Gastrocnemius medialis (tissue), 4 donors: ENCODE measurements around the gene BIN2. TPM values are rescaled to one million over a fixed set of nuclear protein-coding genes. Genes with fewer than 3 reads are reported as not detected.
A peak's percentile ranks its signal among the peaks of the same experiment; 100 is the strongest.

Experiments used
- ATAC-seq, 2 donors: fragments of 150-250 bp; one replicate each; pipeline ENCODE4 v1.9.1; 2016
- DNase-seq, 2 donors: peaks; one replicate each; pipeline ENCODE4 v3.0.0-alpha.2; 2019
- H3K27ac ChIP-seq, 4 donors: fragments of 200-600 bp; sonication (generic); 1 replicate in 1 of 4; 2 replicates in 3 of 4; pipeline ENCODE4 v1.5.1; 2016 to 2018; ENCODE audit warnings: mild to moderate bottlenecking in 2 of 4, moderate library complexity in 1 of 4
- H3K27me3 ChIP-seq, 3 donors: fragments of 200-600 bp; sonication (generic) in 2 of 3; 1 replicate in 1 of 3; 2 replicates in 2 of 3; pipeline versions ENCODE4 v1.5.1 to v1.6.0; 2016 to 2019; ENCODE audit warnings: mild to moderate bottlenecking in 1 of 3, moderate library complexity in 1 of 3
- H3K36me3 ChIP-seq, 2 donors: fragments of 200-600 bp; sonication (generic) in 1 of 2; one replicate each; pipeline ENCODE4 v1.5.1; 2017 to 2018
- H3K4me1 ChIP-seq, 2 donors: fragments of 200-600 bp; sonication (generic) in 1 of 2; one replicate each; pipeline ENCODE4 v1.5.1; 2016 to 2017; ENCODE audit warnings: mild to moderate bottlenecking in 2 of 2
- H3K4me3 ChIP-seq, 4 donors: fragments of 200-600 bp; sonication (generic) in 3 of 4; 1 replicate in 1 of 4; 2 replicates in 3 of 4; pipeline ENCODE4 v1.5.1; 2016 to 2019; ENCODE audit warnings: mild to moderate bottlenecking in 2 of 4
- H3K9me3 ChIP-seq, 3 donors: fragments of 200-600 bp; sonication (generic) in 2 of 3; 1 replicate in 1 of 3; 2 replicates in 2 of 3; pipeline ENCODE4 v1.5.1; 2016 to 2019
- POLR2A ChIP-seq, 2 donors: fragments of 450-650 bp; IDR thresholded peaks; one replicate each; pipeline ENCODE4 v1.6.1; 2017; ENCODE audit warnings: antibody characterized with exemption in 2 of 2, mild to moderate bottlenecking in 2 of 2, moderate library complexity in 2 of 2
- in situ Hi-C, 4 donors: fragments of 200-750 bp; cut with MboI; loops; one replicate each; pipeline versions ENCODE4 v1.15.0 to v1.8.0; 2017; ENCODE audit warnings: low sequenced_read_pairs in 4 of 4
- intact Hi-C: fragments of 100-400 bp; cut with DNase I; formaldehyde crosslinking; loops from one replicate; pipeline ENCODE4 v1.15.1; 2023; ENCODE audit warnings: low total_unique reads
- total RNA-seq, 4 donors: library from RNA; depleted of rRNA; stranded (reverse); fragments of >200 nt; gene quantifications; one replicate each; pipeline versions ENCODE4 v1.1.0 to v1.2.3, GENCODE V29; 2016
- TF ChIP-seq, protein P1 (sequence below), 5 experiments: fragments of 450-650 bp in 3 of 5; fragments of 200-600 bp in 2 of 5; sonication (generic) in 2 of 5; IDR thresholded peaks in 4 of 5; conservative IDR thresholded peaks in 1 of 5; 1 replicate in 4 of 5; 2 replicates in 1 of 5; pipeline ENCODE4 v1.5.1; 2016 to 2019; ENCODE audit warnings: antibody characterized with exemption in 5 of 5, mild to moderate bottlenecking in 3 of 5, moderate library complexity in 3 of 5

Gene BIN2
- total RNA-seq: 1 to 10 TPM in 3 of 4 donors, under 1 TPM in 1; 0.87 to 1.3 (median 1.2) TPM

- intact Hi-C loops: no loop called here
- H3K27me3 ChIP-seq: no peaks in the 10 kb centered on the region
- no peak within 1 kb of the TSS for H3K27ac ChIP-seq
- no peak for TF ChIP-seq POLR2A (IDR thresholded peaks at IDR 0.05)
- TF ChIP-seq, protein P1, sequence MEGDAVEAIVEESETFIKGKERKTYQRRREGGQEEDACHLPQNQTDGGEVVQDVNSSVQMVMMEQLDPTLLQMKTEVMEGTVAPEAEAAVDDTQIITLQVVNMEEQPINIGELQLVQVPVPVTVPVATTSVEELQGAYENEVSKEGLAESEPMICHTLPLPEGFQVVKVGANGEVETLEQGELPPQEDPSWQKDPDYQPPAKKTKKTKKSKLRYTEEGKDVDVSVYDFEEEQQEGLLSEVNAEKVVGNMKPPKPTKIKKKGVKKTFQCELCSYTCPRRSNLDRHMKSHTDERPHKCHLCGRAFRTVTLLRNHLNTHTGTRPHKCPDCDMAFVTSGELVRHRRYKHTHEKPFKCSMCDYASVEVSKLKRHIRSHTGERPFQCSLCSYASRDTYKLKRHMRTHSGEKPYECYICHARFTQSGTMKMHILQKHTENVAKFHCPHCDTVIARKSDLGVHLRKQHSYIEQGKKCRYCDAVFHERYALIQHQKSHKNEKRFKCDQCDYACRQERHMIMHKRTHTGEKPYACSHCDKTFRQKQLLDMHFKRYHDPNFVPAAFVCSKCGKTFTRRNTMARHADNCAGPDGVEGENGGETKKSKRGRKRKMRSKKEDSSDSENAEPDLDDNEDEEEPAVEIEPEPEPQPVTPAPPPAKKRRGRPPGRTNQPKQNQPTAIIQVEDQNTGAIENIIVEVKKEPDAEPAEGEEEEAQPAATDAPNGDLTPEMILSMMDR (IDR thresholded peaks at IDR 0.05 in 4 of 5, conservative IDR thresholded peaks at IDR 0.05 in 1 of 5): no peak
- no peak for ATAC-seq
- H3K4me3 ChIP-seq: peak within 1 kb of the TSS in 2 of 4 donors; percentile 20 to 37
- no peaks in the 10 kb centered on the region for H3K9me3 ChIP-seq
- no peaks in the 10 kb centered on the region for H3K36me3 ChIP-seq
- in situ Hi-C loops: no loop called here
- DNase-seq: peak in 1 of 2 donors; percentile 13
- peaks cover 0 to 5% of the 10 kb centered on the region in 2 donors for H3K4me1 ChIP-seq
Measured at GRCh38 chr12:51323966-51324895, at the start of gene BIN2. BIN2 (minus strand) TSS chr12:51324174; CDS start chr12:51324102, 72 bp downstream.

GRCh38 chr12:51373187-51373586 lies 49.2 kb upstream of the BIN2 start:
- Histone ChIP-seq H3K36me3 (no peaks in the 10 kb centered on the region), H3K9me3 (no peaks in the 10 kb centered on the region), H3K4me3 (no peak overlapping the region), H3K27me3 (no peaks in the 10 kb centered on the region), H3K27ac (no peak overlapping the region), H3K4me1 (peaks cover 8 to 9% of the 10 kb centered on the region in 2 donors)
- TF ChIP-seq POLR2A (IDR thresholded peaks at IDR 0.05): no peak
- ATAC-seq (no peak), DNase-seq (no peak)
- intact Hi-C loops: no loop called here
- in situ Hi-C loops: no loop called here

DNA sequence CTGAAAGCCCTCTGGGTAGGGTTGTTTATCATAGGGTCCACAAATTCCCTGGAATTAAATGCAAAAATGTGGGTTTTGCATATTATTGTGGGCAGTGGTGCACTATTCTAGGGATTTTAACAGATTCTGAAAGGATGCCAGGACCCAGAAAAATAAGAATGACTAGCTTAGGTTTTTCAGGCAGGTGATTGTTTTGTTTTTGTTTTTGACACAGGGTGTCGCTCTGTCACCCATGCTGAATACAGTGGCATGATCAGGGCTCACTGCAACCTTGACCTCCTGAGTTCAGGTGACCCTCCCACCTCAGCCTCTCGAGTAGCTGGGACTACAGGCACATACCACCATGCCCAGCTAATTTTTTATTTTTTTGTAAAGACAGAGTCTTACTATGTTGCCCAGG lies 48.0 kb upstream of the BIN2 start:
- H3K9me3 ChIP-seq: no peaks in the 10 kb centered on the region
- H3K27me3 ChIP-seq: no peaks in the 10 kb centered on the region
- peaks cover 8 to 9% of the 10 kb centered on the region in 2 donors for H3K4me1 ChIP-seq
- DNase-seq (no peak), ATAC-seq (peak; percentile 5 to 19)
- TF ChIP-seq, protein P1 (IDR thresholded peaks at IDR 0.05 in 4 of 5, conservative IDR thresholded peaks at IDR 0.05 in 1 of 5): no peak
- TF ChIP-seq POLR2A (IDR thresholded peaks at IDR 0.05): no peak
- peak overlapping the region; percentile 76 to 86 (median 84) for H3K27ac ChIP-seq
- in situ Hi-C loops (no loop called here), intact Hi-C loops (no loop called here)
- no peaks in the 10 kb centered on the region for H3K36me3 ChIP-seq
- no peak overlapping the region for H3K4me3 ChIP-seq

DNA sequence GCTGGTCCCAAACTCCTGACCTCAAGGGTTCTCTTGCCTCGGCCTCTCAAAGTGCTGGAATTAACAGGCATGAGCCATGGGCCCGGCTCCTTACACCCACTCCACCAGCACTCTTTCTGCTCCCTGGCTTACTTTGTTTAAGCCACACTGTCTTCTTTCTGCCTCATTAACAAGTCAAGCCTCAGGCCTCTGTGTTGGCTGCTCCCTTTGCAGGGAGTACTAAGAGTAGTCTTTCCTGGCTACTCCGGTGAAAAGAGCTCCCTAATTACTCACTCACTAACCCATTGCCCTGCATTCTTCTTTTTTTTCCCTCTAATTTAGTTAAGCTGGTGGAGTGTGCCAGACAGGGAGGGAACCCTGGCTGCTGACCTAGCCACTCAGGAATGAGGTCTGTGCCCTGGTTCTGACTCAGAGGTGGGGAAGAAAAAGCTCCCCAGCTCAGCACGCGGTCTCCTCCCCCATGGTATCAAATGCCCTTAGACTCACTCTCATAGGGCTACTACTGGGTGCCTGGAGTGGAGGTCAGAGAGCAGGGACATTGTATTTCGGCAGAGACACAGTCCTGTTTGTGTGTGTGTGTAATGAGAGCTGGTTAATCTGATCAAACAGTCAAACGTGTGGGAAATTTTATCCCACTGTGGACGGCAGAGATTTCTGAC lies 47.5 kb upstream of the BIN2 start:
- TF ChIP-seq, protein P1 (IDR thresholded peaks at IDR 0.05 in 4 of 5, conservative IDR thresholded peaks at IDR 0.05 in 1 of 5): no peak
- TF ChIP-seq POLR2A (IDR thresholded peaks at IDR 0.05): peak in 1 of 2 donors; percentile 29
- in situ Hi-C loops (no loop called here), intact Hi-C loops (no loop called here)
- ATAC-seq (peak; percentile 97 to 98), DNase-seq (peak; percentile 81 to 88)
- Histone ChIP-seq H3K27me3 (no peaks in the 10 kb centered on the region), H3K27ac (peak overlapping the region; percentile 76 to 86 (median 84)), H3K4me1 (peaks cover 8 to 9% of the 10 kb centered on the region in 2 donors), H3K4me3 (no peak overlapping the region), H3K9me3 (no peaks in the 10 kb centered on the region), H3K36me3 (no peaks in the 10 kb centered on the region)

DNA sequence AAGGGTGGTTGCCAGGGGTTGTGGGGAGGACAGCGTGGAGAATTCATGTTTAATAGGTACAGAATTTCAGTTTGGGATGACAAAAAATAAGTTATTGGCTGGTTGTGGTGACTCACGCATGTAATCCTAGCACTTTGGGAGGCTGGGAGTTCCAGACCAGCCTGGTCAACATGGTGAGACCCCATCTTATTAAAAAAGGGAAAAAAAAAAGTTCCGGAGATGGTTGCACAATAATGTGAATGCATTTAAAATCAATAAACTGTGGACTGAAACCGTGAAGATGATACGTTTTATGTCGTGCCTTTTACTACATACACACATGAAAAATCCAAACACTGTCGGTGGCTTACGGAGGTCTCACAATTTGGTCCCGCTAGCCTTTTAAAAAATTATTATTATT lies 46.7 kb upstream of the BIN2 start:
- in situ Hi-C loops (no loop called here), intact Hi-C loops (no loop called here)
- H3K36me3 ChIP-seq: no peaks in the 10 kb centered on the region
- no peaks in the 10 kb centered on the region for H3K9me3 ChIP-seq
- H3K4me1 ChIP-seq: peaks cover 8 to 9% of the 10 kb centered on the region in 2 donors
- ATAC-seq: no peak
- peak overlapping the region in 1 of 4 donors; percentile 76 for H3K27ac ChIP-seq
- TF ChIP-seq POLR2A (IDR thresholded peaks at IDR 0.05): no peak
- TF ChIP-seq, protein P1 (IDR thresholded peaks at IDR 0.05 in 4 of 5, conservative IDR thresholded peaks at IDR 0.05 in 1 of 5): no peak
- H3K27me3 ChIP-seq: no peaks in the 10 kb centered on the region
- no peak overlapping the region for H3K4me3 ChIP-seq
- DNase-seq: no peak
